SK-N-SH treated with all-trans-retinoic acid at 6 μM for 48 hours (cell line): ENCODE results near the gene BPIFB6.

ENCODE experiments used
- OSR1 ChIP-seq: fragments of 250-450 bp; sonication (Bioruptor Pico); IDR thresholded peaks from 2 replicates; pipeline ENCODE4 v1.8.0; 2022; ENCODE audit warnings: moderate library complexity, mild to moderate bottlenecking, inconsistent platforms
- PATZ1 ChIP-seq: fragments of 250-450 bp; sonication (Bioruptor Pico); IDR thresholded peaks from 2 replicates; pipeline ENCODE4 v1.8.0; 2020; ENCODE audit warnings: mild to moderate bottlenecking, moderate library complexity, borderline replicate concordance
- ZFP30 ChIP-seq: fragments of 450-650 bp; formaldehyde crosslinking; IDR thresholded peaks from 2 replicates; pipeline ENCODE4 v1.5.0; 2022; ENCODE audit warnings: mild to moderate bottlenecking, moderate library complexity

GRCh38 chr20:33062825-33063149 is 31.3 kb downstream of the BPIFB6 start:
- TF ChIP-seq ZFP30 (CRISPR knock-in tag) = no peak
- no peak for TF ChIP-seq OSR1 (CRISPR knock-in tag)
- TF ChIP-seq PATZ1 (CRISPR knock-in tag) = no peak
